Chondrocyte (in vitro differentiated cells): Measurements from ENCODE around the gene HLTF. TPM values are rescaled to one million over a fixed set of nuclear protein-coding genes. Genes with fewer than 3 reads are reported as not detected.
A peak's percentile ranks its signal among the peaks of the same experiment; 100 is the strongest.

Experiments
- DNase-seq: peaks from one replicate; pipeline ENCODE4 v3.0.0; 2021; ENCODE audit warnings: mixed read lengths, low spot score
- H3K27ac Mint-ChIP-seq: one replicate; pipeline ENCODE4 v1.8.0; 2021; ENCODE audit warnings: mild to moderate bottlenecking, moderate library complexity, mixed read lengths; ENCODE audit not compliant: unreplicated experiment
- H3K27me3 Mint-ChIP-seq: 2 replicates; pipeline ENCODE4 v1.8.0; 2021; ENCODE audit warnings: low read depth, mixed read lengths
- H3K36me3 Mint-ChIP-seq: 2 replicates; pipeline ENCODE4 v1.8.0; 2021; ENCODE audit warnings: low read depth, mixed read lengths
- H3K4me1 Mint-ChIP-seq: 2 replicates; pipeline ENCODE4 v1.8.0; 2021; ENCODE audit warnings: low read depth, mild to moderate bottlenecking, mixed read lengths
- H3K4me3 Mint-ChIP-seq: one replicate; pipeline ENCODE4 v1.8.0; 2021; ENCODE audit warnings: mild to moderate bottlenecking, moderate library complexity, mixed read lengths; ENCODE audit not compliant: unreplicated experiment
- H3K9me3 Mint-ChIP-seq: 2 replicates; pipeline ENCODE4 v1.8.0; 2021; ENCODE audit warnings: low read depth, mixed read lengths
- CTCF ChIP-seq: fragments of 200-600 bp; sonication (generic); IDR thresholded peaks from 2 replicates; pipeline ENCODE4 v1.5.0; 2021; ENCODE audit warnings: antibody characterized with exemption, mild to moderate bottlenecking, moderate library complexity
- total RNA-seq: library from RNA; stranded (reverse); gene quantifications from 3 replicates; pipeline ENCODE4 v1.2.1, GENCODE V29; 2021

Gene HLTF
- total RNA-seq, 1 donor from 2014 or later, result 30.9 TPM

GRCh38 chr3:149044339-149045083, 41.8 kb downstream of the HLTF start:
- H3K4me3 Mint-ChIP-seq, result no peak overlapping the region
- H3K4me1 Mint-ChIP-seq, result peaks cover 15% of the 10 kb centered on the region
- no peak for DNase-seq
- H3K27me3 Mint-ChIP-seq, result no peaks in the 10 kb centered on the region
- no peak overlapping the region for H3K27ac Mint-ChIP-seq
- TF ChIP-seq CTCF, result no peak
- H3K9me3 Mint-ChIP-seq, result no peaks in the 10 kb centered on the region
- peaks cover 32% of the 10 kb centered on the region for H3K36me3 Mint-ChIP-seq

GRCh38 chr3:149042789-149043386, 43.4 kb downstream of the HLTF start:
- Mint-ChIP-seq H3K9me3 (no peaks in the 10 kb centered on the region), H3K27me3 (no peaks in the 10 kb centered on the region), H3K36me3 (peaks cover 29% of the 10 kb centered on the region), H3K4me3 (peak overlapping the region; percentile 28), H3K4me1 (peaks cover 15% of the 10 kb centered on the region), H3K27ac (peak overlapping the region; percentile 94)
- TF ChIP-seq CTCF, result no peak
- DNase-seq, result no peak

GRCh38 chr3:149038322-149038721, 48.0 kb downstream of the HLTF start:
- TF ChIP-seq CTCF, result no peak
- Mint-ChIP-seq H3K9me3 (no peaks in the 10 kb centered on the region), H3K4me3 (no peak overlapping the region), H3K27me3 (no peaks in the 10 kb centered on the region), H3K4me1 (peaks cover 12% of the 10 kb centered on the region), H3K27ac (no peak overlapping the region), H3K36me3 (peaks cover 13% of the 10 kb centered on the region)
- DNase-seq, result no peak

GRCh38 chr3:149037684-149038083, 48.6 kb downstream of the HLTF start:
- no peak for DNase-seq
- H3K36me3 Mint-ChIP-seq, result peaks cover 11% of the 10 kb centered on the region
- H3K4me3 Mint-ChIP-seq, result no peak overlapping the region
- no peak overlapping the region for H3K27ac Mint-ChIP-seq
- no peaks in the 10 kb centered on the region for H3K9me3 Mint-ChIP-seq
- TF ChIP-seq CTCF, result no peak
- H3K4me1 Mint-ChIP-seq, result peaks cover 6% of the 10 kb centered on the region
- no peaks in the 10 kb centered on the region for H3K27me3 Mint-ChIP-seq

- Mint-ChIP-seq H3K27ac (no peak overlapping the region), H3K4me1 (peaks cover 10% of the 10 kb centered on the region), H3K36me3 (peaks cover 14% of the 10 kb centered on the region), H3K9me3 (no peaks in the 10 kb centered on the region), H3K27me3 (no peaks in the 10 kb centered on the region), H3K4me3 (no peak overlapping the region)
- TF ChIP-seq CTCF, result no peak
- DNase-seq, result no peak
These were observed 55.2 kb downstream of the HLTF start for GRCh38 chr3:149031096-149031495.
